ENCODE measurements around the gene LRG1. TPM values are rescaled to one million over a fixed set of nuclear protein-coding genes. Genes with fewer than 3 reads are reported as not detected.
A peak's percentile ranks its signal among the peaks of the same experiment; 100 is the strongest.

LRG1 gene
- total and polyA plus RNA-seq, 2 of the 13 experiments (the other 11 are each of a cell fraction or from before 2014, with no cell fraction given) = 12.0 to 39.3 TPM

GRCh38 chr19:4582980-4583842, 43.4 kb upstream of the LRG1 start (continued):
- peak; percentile 59; the same call in 1 of the 2 replicates for TF ChIP-seq POLR2G (IDR thresholded peaks at IDR 0.05; ENCODE audit: low read depth, low read length)
- no peak; the same call in 1 of the 2 replicates for TF ChIP-seq MED13 (CRISPR knock-in tag; IDR thresholded peaks at IDR 0.05)
- TF ChIP-seq RAD21 (CRISPR knock-in tag; IDR thresholded peaks at IDR 0.05) = peak; percentile 18; the same call in 1 of the 2 replicates
- TF ChIP-seq NFIC (IDR thresholded peaks at IDR 0.05; ENCODE audit: low read length) = peak; percentile 56; the same call in 1 of the 2 replicates
- TF ChIP-seq HIC2 (CRISPR knock-in tag; IDR thresholded peaks at IDR 0.05; ENCODE audit: low read depth) = peak; percentile 96
- TF ChIP-seq PCBP1 (IDR thresholded peaks at IDR 0.05; ENCODE audit: borderline replicate concordance, low read depth, low read length) = peak; percentile 95; the same call in 1 of the 2 replicates
- peak; percentile 39; the same call in 1 of the 2 replicates for TF ChIP-seq TERF1 (CRISPR knock-in tag; IDR thresholded peaks at IDR 0.05)
- peak; percentile 49 for TF ChIP-seq HDAC1 (CRISPR knock-in tag; IDR thresholded peaks at IDR 0.05)
- TF ChIP-seq ATF5 (CRISPR knock-in tag; IDR thresholded peaks at IDR 0.05; ENCODE audit: low read depth) = no peak
- peak; percentile 26; the same call in 1 of the 2 replicates for TF ChIP-seq PHF21A (CRISPR knock-in tag; IDR thresholded peaks at IDR 0.05)
- no peak for TF ChIP-seq RELA (CRISPR knock-in tag; IDR thresholded peaks at IDR 0.05)
- TF ChIP-seq ZNF891 (CRISPR knock-in tag; IDR thresholded peaks at IDR 0.05) = no peak
- peak; percentile 81 for TF ChIP-seq MAX (IDR thresholded peaks at IDR 0.05)
- peak; percentile 68 for TF ChIP-seq ZNF225 (CRISPR knock-in tag; IDR thresholded peaks at IDR 0.05)
- TF ChIP-seq ZBTB25 (CRISPR knock-in tag; IDR thresholded peaks at IDR 0.05) = no peak
- TF ChIP-seq ZNF142 (CRISPR knock-in tag; IDR thresholded peaks at IDR 0.05) = 0 out of 2 replicates have a peak, but pooled peaks have one; percentile 5
- TF ChIP-seq MED1 (CRISPR knock-in tag; IDR thresholded peaks at IDR 0.05) = peak; percentile 36; the same call in 1 of the 2 replicates
